Rectal smooth muscle tissue (tissue), 1 donor: ENCODE data around the gene TMOD1.
"Not testable (repeated sequence)": the region's sequence is repeated elsewhere in the genome, so short reads cannot be mapped to it uniquely, and the experiment has no call there.

Source experiments
- H3K27ac ChIP-seq: one replicate; pipeline ENCODE4 v1.7.0; 2013; ENCODE audit warnings: low read depth, low read length, inconsistent platforms
- H3K27me3 ChIP-seq: one replicate; pipeline ENCODE4 v1.7.0; 2013; ENCODE audit warnings: low read length; ENCODE audit not compliant: control insufficient read depth, insufficient read depth
- H3K36me3 ChIP-seq: one replicate; pipeline ENCODE4 v1.7.0; 2013; ENCODE audit warnings: low read length; ENCODE audit not compliant: control insufficient read depth, insufficient read depth
- H3K4me1 ChIP-seq: one replicate; pipeline ENCODE4 v1.7.0; 2013; ENCODE audit warnings: low read length; ENCODE audit not compliant: control insufficient read depth, insufficient read depth
- H3K4me3 ChIP-seq: one replicate; pipeline ENCODE4 v1.7.0; 2013; ENCODE audit warnings: low read length
- H3K9ac ChIP-seq: one replicate; pipeline ENCODE4 v1.7.0; 2013; ENCODE audit warnings: low read length

TMOD1 gene

DNA sequence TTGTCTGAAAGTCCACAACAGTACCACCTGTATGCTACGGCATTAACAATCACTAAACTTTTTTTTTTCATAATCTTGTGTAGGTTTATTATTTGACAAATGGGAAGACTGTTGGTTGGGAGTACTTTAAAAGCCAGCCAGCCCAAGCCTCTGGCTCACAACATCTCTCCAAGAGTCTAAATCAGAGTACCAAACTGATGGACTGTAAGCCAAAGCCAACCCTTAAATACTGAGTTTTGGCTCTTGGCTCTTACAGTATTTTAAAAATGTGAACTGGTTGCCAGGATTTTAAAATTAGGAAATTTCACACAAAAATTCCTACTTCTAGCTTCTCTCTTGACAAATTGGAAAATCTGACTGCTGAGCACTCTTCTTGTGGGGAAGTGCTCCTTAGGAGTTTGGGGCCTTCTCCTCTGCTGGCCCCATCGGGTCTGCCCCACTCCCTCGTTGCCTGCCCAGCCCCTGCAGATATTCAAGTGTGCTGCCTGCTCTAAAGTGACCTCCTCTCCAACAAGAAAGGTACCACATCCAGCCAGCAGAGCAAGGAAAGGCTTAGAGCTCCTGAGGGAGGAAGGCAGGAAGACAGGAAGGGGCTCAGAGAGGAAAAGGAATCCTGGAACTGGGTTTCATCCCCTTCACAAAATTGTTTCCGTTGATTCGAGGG, 21.8 kb upstream of the TMOD1 start:
- Histone ChIP-seq H3K9ac (no peak overlapping the region), H3K36me3 (peaks cover 6% of the 10 kb centered on the region), H3K27ac (no peak overlapping the region), H3K27me3 (no peaks in the 10 kb centered on the region), H3K4me1 (no peaks in the 10 kb centered on the region), H3K4me3 (no peak overlapping the region)

DNA sequence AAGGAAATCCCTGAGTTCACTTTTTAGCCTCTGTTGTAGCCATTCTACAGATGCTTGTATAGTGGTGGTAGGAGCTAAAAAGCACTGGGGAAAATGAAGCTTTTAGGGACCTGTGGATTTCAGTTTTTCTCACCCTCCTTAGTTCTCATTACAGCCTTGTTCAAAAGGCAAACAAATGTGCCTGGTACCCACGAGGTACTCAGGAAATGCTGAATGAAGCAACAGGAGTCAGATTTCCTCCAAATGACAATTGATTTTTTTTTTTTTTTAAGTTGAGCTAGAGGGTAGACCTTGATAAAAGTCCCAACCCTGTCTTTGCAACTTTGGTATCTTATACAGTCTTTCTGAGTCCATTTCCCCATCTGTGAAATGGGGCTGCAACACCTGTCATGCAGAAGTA, 21.3 kb upstream of the TMOD1 start:
- no peak overlapping the region for H3K4me3 ChIP-seq
- H3K9ac ChIP-seq, result no peak overlapping the region
- H3K27me3 ChIP-seq, result no peaks in the 10 kb centered on the region
- H3K4me1 ChIP-seq, result no peaks in the 10 kb centered on the region
- no peak overlapping the region for H3K27ac ChIP-seq
- peaks cover 6% of the 10 kb centered on the region for H3K36me3 ChIP-seq

- Histone ChIP-seq H3K27me3 (no peaks in the 10 kb centered on the region), H3K9ac (no peak overlapping the region), H3K36me3 (peaks cover 6% of the 10 kb centered on the region), H3K4me1 (no peaks in the 10 kb centered on the region), H3K4me3 (no peak overlapping the region), H3K27ac (no peak overlapping the region)
These were observed 20.7 kb upstream of the TMOD1 start for GRCh38 chr9:97480749-97481148.

DNA sequence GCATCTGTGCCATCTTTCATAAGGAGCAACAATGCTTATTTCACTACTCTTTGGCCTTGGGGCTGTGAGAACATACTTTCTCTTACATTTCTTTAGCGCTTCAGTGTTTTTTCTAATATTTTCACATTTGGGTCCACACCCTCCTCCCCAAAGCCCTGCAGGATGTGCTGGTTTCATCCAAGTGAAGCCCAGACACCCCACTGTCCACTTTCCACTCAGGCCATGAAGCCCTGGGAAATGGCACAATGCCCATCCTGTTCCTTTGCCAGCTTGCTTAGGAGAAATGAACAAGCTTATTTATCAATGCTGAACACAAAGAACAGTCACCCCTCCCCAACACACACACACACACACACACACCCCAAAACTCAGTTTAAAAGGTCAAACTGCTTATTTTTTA, 17.3 kb upstream of the TMOD1 start:
- Histone ChIP-seq H3K4me1 (no peaks in the 10 kb centered on the region), H3K27ac (no peak overlapping the region), H3K36me3 (peaks cover 6% of the 10 kb centered on the region), H3K27me3 (no peaks in the 10 kb centered on the region), H3K4me3 (no peak overlapping the region), H3K9ac (no peak overlapping the region)

GRCh38 chr9:97487107-97487506, 14.4 kb upstream of the TMOD1 start:
- Histone ChIP-seq H3K4me1 (peaks cover 5% of the 10 kb centered on the region), H3K4me3 (no peak overlapping the region), H3K27me3 (no peaks in the 10 kb centered on the region), H3K9ac (no peak overlapping the region), H3K27ac (no peak overlapping the region), H3K36me3 (peaks cover 6% of the 10 kb centered on the region)

DNA sequence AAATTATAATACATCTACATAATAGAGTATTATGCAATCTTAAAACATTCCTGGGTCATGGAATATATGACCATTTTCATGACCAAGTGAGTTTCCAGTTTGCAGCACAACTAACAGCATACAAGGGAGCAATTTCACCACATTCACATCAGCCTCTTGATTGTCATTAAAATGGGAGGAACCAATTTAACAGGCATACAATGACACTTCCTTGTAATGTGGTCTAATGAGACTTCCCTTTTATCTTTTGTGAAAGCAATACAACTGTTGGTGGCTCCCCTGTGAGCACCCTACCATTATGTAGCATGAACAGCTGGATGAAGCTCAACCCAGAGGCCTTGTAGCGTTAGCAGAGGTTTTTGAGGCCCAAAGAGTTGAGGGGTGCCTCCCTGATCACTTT, 13.6 kb upstream of the TMOD1 start:
- H3K27me3 ChIP-seq, result no peaks in the 10 kb centered on the region
- peaks cover 6% of the 10 kb centered on the region for H3K36me3 ChIP-seq
- peaks cover 5% of the 10 kb centered on the region for H3K4me1 ChIP-seq
- H3K9ac ChIP-seq, result no peak overlapping the region
- no peak overlapping the region for H3K27ac ChIP-seq
- no peak overlapping the region for H3K4me3 ChIP-seq

GRCh38 chr9:97491216-97491999, 10.1 kb upstream of the TMOD1 start:
- Histone ChIP-seq H3K27ac (peak overlapping the region; percentile 57), H3K9ac (no peak overlapping the region), H3K36me3 (no peaks in the 10 kb centered on the region), H3K4me1 (peaks cover 5% of the 10 kb centered on the region), H3K4me3 (no peak overlapping the region), H3K27me3 (no peaks in the 10 kb centered on the region)

- H3K27me3 ChIP-seq, H3K36me3 ChIP-seq, H3K4me3 ChIP-seq, H3K27ac ChIP-seq, H3K4me1 ChIP-seq, H3K9ac ChIP-seq: not testable (repeated sequence)
These were observed 3.7 kb upstream of the TMOD1 start for GRCh38 chr9:97497558-97498375.

GRCh38 chr9:97498846-97499245, 2.6 kb upstream of the TMOD1 start:
- peaks cover 11% of the 10 kb centered on the region for H3K27me3 ChIP-seq
- H3K36me3 ChIP-seq, H3K27ac ChIP-seq: not testable (repeated sequence)

GRCh38 chr9:97500263-97500662, 1.2 kb upstream of the TMOD1 start:
- H3K4me3 ChIP-seq, result no peak overlapping the region
- peaks cover 3% of the 10 kb centered on the region for H3K36me3 ChIP-seq
- peaks cover 11% of the 10 kb centered on the region for H3K27me3 ChIP-seq
- no peak overlapping the region for H3K9ac ChIP-seq
- H3K27ac ChIP-seq, result no peak overlapping the region
- peaks cover 14% of the 10 kb centered on the region for H3K4me1 ChIP-seq

More at GRCh38 chr9:97498846-97499245, 2.6 kb upstream of the TMOD1 start:
- not testable (repeated sequence) for H3K4me3 ChIP-seq, H3K9ac ChIP-seq, H3K4me1 ChIP-seq

GRCh38 chr9:97500765-97501176, 695 bp upstream of the TMOD1 start:
- peaks cover 17% of the 10 kb centered on the region for H3K4me1 ChIP-seq
- peaks cover 3% of the 10 kb centered on the region for H3K36me3 ChIP-seq
- peak overlapping the region; percentile 55 for H3K27ac ChIP-seq
- peak overlapping the region; percentile 61 for H3K4me3 ChIP-seq
- H3K27me3 ChIP-seq, result peaks cover 11% of the 10 kb centered on the region
- no peak overlapping the region for H3K9ac ChIP-seq

DNA sequence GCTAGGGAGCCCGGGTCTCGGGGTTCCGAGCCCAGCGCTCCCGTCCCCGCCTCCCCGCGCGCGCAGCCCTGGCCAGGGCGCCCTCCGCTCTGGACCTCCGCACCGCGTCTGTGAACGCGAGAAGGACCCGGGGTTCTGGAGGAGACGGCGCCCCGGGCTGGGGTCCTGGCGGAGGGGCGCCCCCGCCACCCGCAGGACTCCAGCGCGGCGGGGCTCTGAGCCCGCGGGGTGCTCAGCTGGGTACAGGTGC, 431 bp downstream of the TMOD1 start:
- Histone ChIP-seq H3K27ac (peak overlapping the region; percentile 82), H3K4me3 (peak overlapping the region; percentile 80), H3K9ac (peak overlapping the region; percentile 30), H3K27me3 (peaks cover 11% of the 10 kb centered on the region), H3K4me1 (peaks cover 17% of the 10 kb centered on the region), H3K36me3 (peaks cover under 1% of the 10 kb centered on the region)
